ENCODE measurements around the gene SGSH.
A peak's percentile ranks its signal among the peaks of the same experiment; 100 is the strongest.

The SGSH gene

GRCh38 chr17:80187515-80187941, 32.6 kb downstream of the SGSH start:
- Histone ChIP-seq H3K79me1 (replicated peaks; ENCODE audit: low read length, poor library complexity, severe bottlenecking) (no peaks in the 10 kb centered on the region), H4K91ac (ENCODE audit: low read length) (no peak overlapping the region), H3K9me3 (ENCODE audit: control insufficient read depth, low read length) (no peaks in the 10 kb centered on the region), H3K18ac (ENCODE audit: low read depth in 1 of 2, low read length in 2 of 2) (no peak overlapping the region), H3K27ac (ENCODE audit: low read length, poor library complexity, severe bottlenecking) (no peak overlapping the region), H2BK120ac (ENCODE audit: low read depth, low read length) (no peak overlapping the region), H3K4me1 (ENCODE audit: control insufficient read depth, insufficient read depth, low read depth, low read length) (no peaks in the 10 kb centered on the region), H3K27me3 (ENCODE audit: control insufficient read depth in 1 of 2, insufficient read depth in 1 of 2, low read length in 2 of 2) (peaks cover 27 to 28% of the 10 kb centered on the region in 2 experiments), H3K36me3 (ENCODE audit: control insufficient read depth in 1 of 2, insufficient read depth in 2 of 2, low read depth in 1 of 2, low read length in 2 of 2) (no peaks in the 10 kb centered on the region), H2BK12ac (ENCODE audit: low read length in 2 of 2) (no peak overlapping the region), H3K9ac (ENCODE audit: low read length) (peak overlapping the region; percentile 77), H3K14ac (ENCODE audit: low read length in 2 of 2) (no peak overlapping the region), H2BK5ac (ENCODE audit: low read depth, low read length, poor library complexity, severe bottlenecking) (no peak overlapping the region), H3K4ac (ENCODE audit: low read depth in 1 of 2, low read length in 2 of 2) (no peak overlapping the region), H3K4me2 (ENCODE audit: low read length, poor library complexity, severe bottlenecking) (no peak overlapping the region), H2AK5ac (ENCODE audit: low read length, severe bottlenecking) (no peak overlapping the region), H3K4me3 (ENCODE audit: insufficient read depth in 1 of 2, low read depth in 1 of 2, low read length in 2 of 2) (peak overlapping the region in 1 of 2 experiments; percentile 76), H2BK15ac (ENCODE audit: low read depth, poor library complexity, severe bottlenecking) (no peak overlapping the region), H4K8ac (ENCODE audit: low read length) (no peak overlapping the region), H3K23ac (ENCODE audit: low read length in 2 of 2) (no peak overlapping the region), H2AFZ (ENCODE audit: low read depth, low read length) (no peak overlapping the region)
- 88% methylated on average over 18 of the region's 18 CpGs for WGBS
- DNase-seq, result no peak

- no peak overlapping the region for H4K91ac ChIP-seq (ENCODE audit: low read length)
- H3K27ac ChIP-seq (ENCODE audit: low read length, poor library complexity, severe bottlenecking), result no peak overlapping the region
- H2BK12ac ChIP-seq (ENCODE audit: low read length in 2 of 2), result no peak overlapping the region
- no peak overlapping the region for H4K8ac ChIP-seq (ENCODE audit: low read length)
- no peak overlapping the region for H2AK5ac ChIP-seq (ENCODE audit: low read length, severe bottlenecking)
- no peaks in the 10 kb centered on the region for H3K79me1 ChIP-seq (replicated peaks; ENCODE audit: low read length, poor library complexity, severe bottlenecking)
- H3K4ac ChIP-seq (ENCODE audit: low read depth in 1 of 2, low read length in 2 of 2), result no peak overlapping the region
- peak overlapping the region in 1 of 2 experiments; percentile 76 for H3K4me3 ChIP-seq (ENCODE audit: insufficient read depth in 1 of 2, low read depth in 1 of 2, low read length in 2 of 2)
- H3K27me3 ChIP-seq (ENCODE audit: control insufficient read depth in 1 of 2, insufficient read depth in 1 of 2, low read length in 2 of 2), result peaks cover 26 to 33% of the 10 kb centered on the region in 2 experiments
- H3K9ac ChIP-seq (ENCODE audit: low read length), result peak overlapping the region; percentile 77
- H3K9me3 ChIP-seq (ENCODE audit: control insufficient read depth, low read length), result no peaks in the 10 kb centered on the region
- H3K18ac ChIP-seq (ENCODE audit: low read depth in 1 of 2, low read length in 2 of 2), result no peak overlapping the region
- no peak overlapping the region for H3K4me2 ChIP-seq (ENCODE audit: low read length, poor library complexity, severe bottlenecking)
- DNase-seq, result peak; percentile 40
- H2BK120ac ChIP-seq (ENCODE audit: low read depth, low read length), result no peak overlapping the region
- WGBS, result 91% methylated on average over 16 of the region's 16 CpGs
- H2BK5ac ChIP-seq (ENCODE audit: low read depth, low read length, poor library complexity, severe bottlenecking), result no peak overlapping the region
- no peak overlapping the region for H3K23ac ChIP-seq (ENCODE audit: low read length in 2 of 2)
- no peaks in the 10 kb centered on the region for H3K36me3 ChIP-seq (ENCODE audit: control insufficient read depth in 1 of 2, insufficient read depth in 2 of 2, low read depth in 1 of 2, low read length in 2 of 2)
- H3K14ac ChIP-seq (ENCODE audit: low read length in 2 of 2), result no peak overlapping the region
- H2BK15ac ChIP-seq (ENCODE audit: low read depth, poor library complexity, severe bottlenecking), result no peak overlapping the region
- no peaks in the 10 kb centered on the region for H3K4me1 ChIP-seq (ENCODE audit: control insufficient read depth, insufficient read depth, low read depth, low read length)
- H2AFZ ChIP-seq (ENCODE audit: low read depth, low read length), result no peak overlapping the region
These were observed 33.0 kb downstream of the SGSH start for GRCh38 chr17:80187090-80187489.

GRCh38 chr17:80185968-80186367, 34.2 kb downstream of the SGSH start:
- DNase-seq, result no peak
- Histone ChIP-seq H2AK5ac (ENCODE audit: low read length, severe bottlenecking) (no peak overlapping the region), H3K4me1 (ENCODE audit: control insufficient read depth, insufficient read depth, low read depth, low read length) (peaks cover 1% of the 10 kb centered on the region), H3K79me1 (replicated peaks; ENCODE audit: low read length, poor library complexity, severe bottlenecking) (no peaks in the 10 kb centered on the region), H2BK12ac (ENCODE audit: low read length in 2 of 2) (no peak overlapping the region), H3K4me2 (ENCODE audit: low read length, poor library complexity, severe bottlenecking) (no peak overlapping the region), H3K4me3 (ENCODE audit: insufficient read depth in 1 of 2, low read depth in 1 of 2, low read length in 2 of 2) (no peak overlapping the region), H2BK5ac (ENCODE audit: low read depth, low read length, poor library complexity, severe bottlenecking) (no peak overlapping the region), H3K14ac (ENCODE audit: low read length in 2 of 2) (no peak overlapping the region), H3K9ac (ENCODE audit: low read length) (no peak overlapping the region), H3K27me3 (ENCODE audit: control insufficient read depth in 1 of 2, insufficient read depth in 1 of 2, low read length in 2 of 2) (peaks cover 26% of the 10 kb centered on the region in 2 experiments), H3K27ac (ENCODE audit: low read length, poor library complexity, severe bottlenecking) (no peak overlapping the region), H3K4ac (ENCODE audit: low read depth in 1 of 2, low read length in 2 of 2) (no peak overlapping the region), H4K91ac (ENCODE audit: low read length) (no peak overlapping the region), H3K23ac (ENCODE audit: low read length in 2 of 2) (no peak overlapping the region), H3K9me3 (ENCODE audit: control insufficient read depth, low read length) (no peaks in the 10 kb centered on the region), H2BK120ac (ENCODE audit: low read depth, low read length) (no peak overlapping the region), H2AFZ (ENCODE audit: low read depth, low read length) (no peak overlapping the region), H3K36me3 (ENCODE audit: control insufficient read depth in 1 of 2, insufficient read depth in 2 of 2, low read depth in 1 of 2, low read length in 2 of 2) (no peaks in the 10 kb centered on the region), H4K8ac (ENCODE audit: low read length) (no peak overlapping the region), H2BK15ac (ENCODE audit: low read depth, poor library complexity, severe bottlenecking) (no peak overlapping the region), H3K18ac (ENCODE audit: low read depth in 1 of 2, low read length in 2 of 2) (no peak overlapping the region)
- 88% methylated on average over 9 of the region's 9 CpGs for WGBS

GRCh38 chr17:80184423-80184714, 35.8 kb downstream of the SGSH start:
- Histone ChIP-seq H3K9ac (ENCODE audit: low read length) (no peak overlapping the region), H3K4ac (ENCODE audit: low read depth in 1 of 2, low read length in 2 of 2) (no peak overlapping the region), H2AFZ (ENCODE audit: low read depth, low read length) (no peak overlapping the region), H3K36me3 (ENCODE audit: control insufficient read depth in 1 of 2, insufficient read depth in 2 of 2, low read depth in 1 of 2, low read length in 2 of 2) (no peaks in the 10 kb centered on the region), H2BK5ac (ENCODE audit: low read depth, low read length, poor library complexity, severe bottlenecking) (no peak overlapping the region), H2BK120ac (ENCODE audit: low read depth, low read length) (no peak overlapping the region), H3K4me1 (ENCODE audit: control insufficient read depth, insufficient read depth, low read depth, low read length) (peaks cover 1% of the 10 kb centered on the region), H3K4me2 (ENCODE audit: low read length, poor library complexity, severe bottlenecking) (no peak overlapping the region), H2BK12ac (ENCODE audit: low read length in 2 of 2) (peak overlapping the region in 1 of 2 experiments; percentile 47), H2AK5ac (ENCODE audit: low read length, severe bottlenecking) (no peak overlapping the region), H3K27ac (ENCODE audit: low read length, poor library complexity, severe bottlenecking) (no peak overlapping the region), H3K4me3 (ENCODE audit: insufficient read depth in 1 of 2, low read depth in 1 of 2, low read length in 2 of 2) (no peak overlapping the region), H4K8ac (ENCODE audit: low read length) (no peak overlapping the region), H3K9me3 (ENCODE audit: control insufficient read depth, low read length) (no peaks in the 10 kb centered on the region), H3K79me1 (replicated peaks; ENCODE audit: low read length, poor library complexity, severe bottlenecking) (no peaks in the 10 kb centered on the region), H4K91ac (ENCODE audit: low read length) (no peak overlapping the region), H2BK15ac (ENCODE audit: low read depth, poor library complexity, severe bottlenecking) (no peak overlapping the region), H3K18ac (ENCODE audit: low read depth in 1 of 2, low read length in 2 of 2) (no peak overlapping the region), H3K23ac (ENCODE audit: low read length in 2 of 2) (peak overlapping the region in 1 of 2 experiments; percentile 63), H3K14ac (ENCODE audit: low read length in 2 of 2) (no peak overlapping the region), H3K27me3 (ENCODE audit: control insufficient read depth in 1 of 2, insufficient read depth in 1 of 2, low read length in 2 of 2) (peaks cover 22 to 36% of the 10 kb centered on the region in 2 experiments)
- no peak for DNase-seq
- WGBS, result 82% methylated on average over 8 of the region's 10 CpGs

Data from mesenchymal stem cell (in vitro differentiated cells and primary cell).